ENCODE data around the gene CYP19A1. TPM values are rescaled to one million over a fixed set of nuclear protein-coding genes. Genes with fewer than 3 reads are reported as not detected.

The CYP19A1 gene
- total RNA-seq, 1 donor from 2014 or later, result 0.07 TPM

DNA sequence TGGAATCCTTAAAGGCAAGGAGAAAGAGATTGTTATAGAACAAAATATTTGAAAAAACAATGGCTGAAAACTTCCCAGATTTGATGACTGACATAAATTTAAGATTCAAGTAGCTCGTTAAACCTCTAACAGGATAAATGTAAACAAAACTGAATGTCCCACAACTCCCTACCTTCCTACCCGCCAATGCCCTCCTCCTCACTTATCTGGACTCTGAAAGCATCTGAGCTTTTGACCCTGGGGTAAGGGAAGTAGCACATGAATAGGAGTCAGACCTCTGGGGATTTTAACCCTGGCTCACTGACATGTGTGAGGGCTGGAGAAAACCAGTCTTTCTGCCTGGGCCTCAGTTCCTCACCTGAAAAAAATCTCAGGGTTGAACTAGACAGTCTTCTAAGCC is 26.9 kb downstream of the CYP19A1 start:
- H3K4me1 Mint-ChIP-seq, result no peaks in the 10 kb centered on the region
- H3K36me3 Mint-ChIP-seq (ENCODE audit: low read depth), result no peaks in the 10 kb centered on the region
- peaks cover 9% of the 10 kb centered on the region for H3K27me3 Mint-ChIP-seq
- no peak overlapping the region for H3K4me3 Mint-ChIP-seq
- no peaks in the 10 kb centered on the region for H3K9me3 Mint-ChIP-seq
- CTCF ChIA-PET, result no interaction called here
- POLR2A ChIA-PET, result no interaction called here
- H3K27ac Mint-ChIP-seq, result no peak overlapping the region
- DNase-seq (no peak), ATAC-seq (ENCODE audit: low read depth) (no peak)
- TF ChIP-seq, protein P1, sequence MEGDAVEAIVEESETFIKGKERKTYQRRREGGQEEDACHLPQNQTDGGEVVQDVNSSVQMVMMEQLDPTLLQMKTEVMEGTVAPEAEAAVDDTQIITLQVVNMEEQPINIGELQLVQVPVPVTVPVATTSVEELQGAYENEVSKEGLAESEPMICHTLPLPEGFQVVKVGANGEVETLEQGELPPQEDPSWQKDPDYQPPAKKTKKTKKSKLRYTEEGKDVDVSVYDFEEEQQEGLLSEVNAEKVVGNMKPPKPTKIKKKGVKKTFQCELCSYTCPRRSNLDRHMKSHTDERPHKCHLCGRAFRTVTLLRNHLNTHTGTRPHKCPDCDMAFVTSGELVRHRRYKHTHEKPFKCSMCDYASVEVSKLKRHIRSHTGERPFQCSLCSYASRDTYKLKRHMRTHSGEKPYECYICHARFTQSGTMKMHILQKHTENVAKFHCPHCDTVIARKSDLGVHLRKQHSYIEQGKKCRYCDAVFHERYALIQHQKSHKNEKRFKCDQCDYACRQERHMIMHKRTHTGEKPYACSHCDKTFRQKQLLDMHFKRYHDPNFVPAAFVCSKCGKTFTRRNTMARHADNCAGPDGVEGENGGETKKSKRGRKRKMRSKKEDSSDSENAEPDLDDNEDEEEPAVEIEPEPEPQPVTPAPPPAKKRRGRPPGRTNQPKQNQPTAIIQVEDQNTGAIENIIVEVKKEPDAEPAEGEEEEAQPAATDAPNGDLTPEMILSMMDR (IDR thresholded peaks at IDR 0.05), result no peak
- intact Hi-C loops (cut with micrococcal nuclease), result no loop called here

GRCh38 chr15:51310064-51310463 is 28.3 kb downstream of the CYP19A1 start:
- H3K4me1 Mint-ChIP-seq, result no peaks in the 10 kb centered on the region
- ChIA-PET POLR2A (no interaction called here), CTCF (no interaction called here)
- intact Hi-C loops (cut with micrococcal nuclease), result no loop called here
- no peaks in the 10 kb centered on the region for H3K36me3 Mint-ChIP-seq (ENCODE audit: low read depth)
- no peak overlapping the region for H3K4me3 Mint-ChIP-seq
- ATAC-seq (ENCODE audit: low read depth), result no peak
- peaks cover 9% of the 10 kb centered on the region for H3K27me3 Mint-ChIP-seq
- H3K9me3 Mint-ChIP-seq, result no peaks in the 10 kb centered on the region
- TF ChIP-seq, protein P1 (IDR thresholded peaks at IDR 0.05), result no peak
- H3K27ac Mint-ChIP-seq, result no peak overlapping the region
- no peak for DNase-seq

- Mint-ChIP-seq H3K9me3 (no peaks in the 10 kb centered on the region), H3K4me3 (no peak overlapping the region), H3K27ac (no peak overlapping the region), H3K4me1 (no peaks in the 10 kb centered on the region), H3K27me3 (peaks cover 9% of the 10 kb centered on the region), H3K36me3 (ENCODE audit: low read depth) (no peaks in the 10 kb centered on the region)
- TF ChIP-seq, protein P1 (IDR thresholded peaks at IDR 0.05), result no peak
- DNase-seq, result no peak
- CTCF ChIA-PET, result no interaction called here
- POLR2A ChIA-PET, result no interaction called here
- no peak for ATAC-seq (ENCODE audit: low read depth)
- intact Hi-C loops (cut with micrococcal nuclease), result no loop called here
These were observed 30.6 kb downstream of the CYP19A1 start for GRCh38 chr15:51307811-51308210.

GRCh38 chr15:51307325-51307724 is 31.1 kb downstream of the CYP19A1 start:
- H3K4me3 Mint-ChIP-seq, result no peak overlapping the region
- H3K36me3 Mint-ChIP-seq (ENCODE audit: low read depth), result no peaks in the 10 kb centered on the region

DNA sequence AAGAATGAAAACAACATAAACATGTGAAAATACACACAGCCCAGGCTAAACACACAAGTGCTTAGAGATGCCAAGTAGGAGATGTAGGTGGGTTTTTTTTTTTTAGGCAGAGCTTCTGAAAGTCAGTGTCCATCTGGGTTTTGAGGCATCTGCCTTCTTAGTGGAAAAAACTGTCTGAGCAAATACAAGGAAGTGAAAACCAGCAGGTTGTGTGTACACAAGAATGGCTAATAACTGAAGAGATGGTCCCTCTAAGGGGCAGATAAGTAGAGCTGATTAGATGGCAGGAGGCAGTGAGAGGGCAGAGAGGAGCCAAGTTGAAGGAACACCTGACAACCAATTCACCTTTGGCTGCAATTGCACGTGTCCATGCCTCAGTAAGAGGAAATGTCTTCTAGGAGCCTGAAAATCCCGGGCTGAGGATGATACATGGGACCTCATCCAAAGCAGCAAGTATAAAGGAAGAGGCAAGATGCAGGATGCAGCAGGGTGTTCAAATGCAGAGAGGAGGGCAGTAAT is 34.9 kb downstream of the CYP19A1 start:
- H3K27ac Mint-ChIP-seq, result no peak overlapping the region
- ATAC-seq (ENCODE audit: low read depth) (no peak), DNase-seq (no peak)
- H3K27me3 Mint-ChIP-seq, result peaks cover 7% of the 10 kb centered on the region
- H3K4me3 Mint-ChIP-seq, result no peak overlapping the region
- H3K4me1 Mint-ChIP-seq, result no peaks in the 10 kb centered on the region
- CTCF ChIA-PET, result no interaction called here
- intact Hi-C loops (cut with micrococcal nuclease), result no loop called here
- POLR2A ChIA-PET, result no interaction called here
- TF ChIP-seq, protein P1 (IDR thresholded peaks at IDR 0.05), result no peak
- H3K36me3 Mint-ChIP-seq (ENCODE audit: low read depth), result no peaks in the 10 kb centered on the region
- H3K9me3 Mint-ChIP-seq, result no peaks in the 10 kb centered on the region

More at GRCh38 chr15:51307325-51307724, 31.1 kb downstream of the CYP19A1 start:
- ChIA-PET CTCF (no interaction called here), POLR2A (no interaction called here)
- Mint-ChIP-seq H3K9me3 (no peaks in the 10 kb centered on the region), H3K27ac (no peak overlapping the region), H3K27me3 (peaks cover 7% of the 10 kb centered on the region), H3K4me1 (no peaks in the 10 kb centered on the region)
- intact Hi-C loops (cut with micrococcal nuclease), result no loop called here
- TF ChIP-seq, protein P1 (IDR thresholded peaks at IDR 0.05), result no peak
- DNase-seq, result no peak
- ATAC-seq (ENCODE audit: low read depth), result no peak

All from activated B cell treated with CpG ODN at 0.5 μM for 24 hours (primary cell).